DOHH2 (cell line): ENCODE measurements around the gene PKNOX1.
"Not testable (repeated sequence)": the region's sequence is repeated elsewhere in the genome, so short reads cannot be mapped to it uniquely, and the experiment has no call there.

Source experiments
- EZH2phosphoT487 ChIP-seq: fragments of 200-600 bp; sonication (generic); IDR thresholded peaks from 2 replicates; pipeline ENCODE4 v1.6.1; 2017; ENCODE audit warnings: borderline replicate concordance, mild to moderate bottlenecking, antibody characterized with exemption, low read length, moderate library complexity, mixed read lengths
- TF ChIP-seq, protein P1 (sequence below): fragments of 200-600 bp; sonication (generic); IDR thresholded peaks from one replicate; pipeline ENCODE4 v1.5.1; 2014; ENCODE audit warnings: antibody characterized with exemption, mild to moderate bottlenecking, low read depth, low read length; ENCODE audit not compliant: poor library complexity, severe bottlenecking

DNA sequence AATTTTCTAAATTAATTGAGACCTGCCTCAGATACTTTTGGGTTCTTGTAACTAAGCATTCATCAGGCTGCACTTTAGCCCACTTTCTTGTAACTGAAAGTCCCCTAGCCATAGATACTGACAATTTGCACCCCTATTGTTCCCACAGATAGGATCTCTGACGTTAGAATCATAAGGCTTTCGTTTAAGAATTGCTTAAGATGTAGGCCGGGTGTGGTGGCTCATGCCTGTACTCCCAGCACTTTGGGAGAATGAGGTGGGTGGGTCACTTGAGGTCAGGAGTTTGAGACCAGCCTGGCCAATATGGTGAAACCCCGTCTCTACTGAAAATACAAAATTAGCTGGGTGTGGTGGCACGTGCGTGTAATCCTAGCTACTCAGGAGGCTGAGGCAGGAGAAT lies 16.2 kb upstream of the PKNOX1 start:
- TF ChIP-seq, protein P1, sequence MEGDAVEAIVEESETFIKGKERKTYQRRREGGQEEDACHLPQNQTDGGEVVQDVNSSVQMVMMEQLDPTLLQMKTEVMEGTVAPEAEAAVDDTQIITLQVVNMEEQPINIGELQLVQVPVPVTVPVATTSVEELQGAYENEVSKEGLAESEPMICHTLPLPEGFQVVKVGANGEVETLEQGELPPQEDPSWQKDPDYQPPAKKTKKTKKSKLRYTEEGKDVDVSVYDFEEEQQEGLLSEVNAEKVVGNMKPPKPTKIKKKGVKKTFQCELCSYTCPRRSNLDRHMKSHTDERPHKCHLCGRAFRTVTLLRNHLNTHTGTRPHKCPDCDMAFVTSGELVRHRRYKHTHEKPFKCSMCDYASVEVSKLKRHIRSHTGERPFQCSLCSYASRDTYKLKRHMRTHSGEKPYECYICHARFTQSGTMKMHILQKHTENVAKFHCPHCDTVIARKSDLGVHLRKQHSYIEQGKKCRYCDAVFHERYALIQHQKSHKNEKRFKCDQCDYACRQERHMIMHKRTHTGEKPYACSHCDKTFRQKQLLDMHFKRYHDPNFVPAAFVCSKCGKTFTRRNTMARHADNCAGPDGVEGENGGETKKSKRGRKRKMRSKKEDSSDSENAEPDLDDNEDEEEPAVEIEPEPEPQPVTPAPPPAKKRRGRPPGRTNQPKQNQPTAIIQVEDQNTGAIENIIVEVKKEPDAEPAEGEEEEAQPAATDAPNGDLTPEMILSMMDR, result not testable (repeated sequence)
- not testable (repeated sequence) for TF ChIP-seq EZH2phosphoT487
